Inflammatory macrophage treated with lipopolysaccharide for 1 hour (primary cell): ENCODE measurements around the gene HTRA2.
"Not testable (repeated sequence)": the region's sequence is repeated elsewhere in the genome, so short reads cannot be mapped to it uniquely, and the experiment has no call there.

Experiments
- DNase-seq, 2 donors: peaks; one replicate each; pipeline ENCODE4 v3.0.0-alpha.2; 2020 to 2022

The HTRA2 gene

DNA sequence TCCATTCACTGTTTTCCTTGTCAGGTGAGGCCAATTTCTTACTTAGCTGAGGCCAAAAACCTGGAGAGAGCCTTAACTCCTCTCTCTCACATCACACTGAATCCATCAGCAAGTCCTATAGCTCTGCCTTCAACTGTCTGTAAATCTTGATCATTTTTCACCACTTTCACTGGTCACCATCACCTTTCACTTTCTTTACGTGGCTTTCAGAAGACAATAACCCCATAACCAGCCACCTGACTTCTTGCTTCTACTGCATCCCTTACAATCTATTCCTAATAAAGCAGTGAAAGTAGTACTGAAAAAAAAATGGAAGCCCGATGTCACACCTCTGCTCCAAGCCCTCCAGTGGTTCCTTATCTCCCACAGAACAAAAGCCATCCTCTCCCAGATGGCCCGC is 16.3 kb downstream of the HTRA2 start:
- DNase-seq: no peak

DNA sequence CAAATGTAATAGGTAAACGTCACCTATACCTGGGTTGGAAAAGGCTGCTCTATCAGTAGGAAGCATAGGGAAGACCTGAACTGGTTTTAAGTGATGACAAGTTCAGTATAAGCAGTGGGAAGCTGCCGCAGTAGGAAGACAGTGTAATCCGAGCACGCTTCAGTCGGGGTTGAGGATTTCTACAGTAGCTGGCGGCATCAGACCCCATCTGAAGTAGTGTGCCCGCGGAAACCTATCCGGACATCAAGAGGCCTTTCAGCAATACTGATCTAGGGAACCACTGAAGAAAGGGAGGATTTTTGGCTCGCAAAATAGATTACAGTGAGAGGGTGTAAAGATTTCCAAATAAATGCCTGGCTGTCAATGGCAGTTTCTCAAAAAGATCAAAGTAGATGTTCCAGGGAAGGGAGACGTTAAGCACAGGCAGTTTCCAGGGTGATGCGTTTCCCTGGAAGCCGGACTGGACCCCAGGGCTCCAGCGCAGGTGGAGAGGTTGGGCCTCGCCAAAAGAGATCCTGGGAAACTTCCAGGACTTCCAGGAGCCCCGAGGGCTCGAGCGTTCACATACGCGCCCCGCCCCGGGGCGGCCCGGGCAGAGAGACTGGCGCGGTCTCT is 18.7 kb downstream of the HTRA2 start:
- no peak for DNase-seq

DNA sequence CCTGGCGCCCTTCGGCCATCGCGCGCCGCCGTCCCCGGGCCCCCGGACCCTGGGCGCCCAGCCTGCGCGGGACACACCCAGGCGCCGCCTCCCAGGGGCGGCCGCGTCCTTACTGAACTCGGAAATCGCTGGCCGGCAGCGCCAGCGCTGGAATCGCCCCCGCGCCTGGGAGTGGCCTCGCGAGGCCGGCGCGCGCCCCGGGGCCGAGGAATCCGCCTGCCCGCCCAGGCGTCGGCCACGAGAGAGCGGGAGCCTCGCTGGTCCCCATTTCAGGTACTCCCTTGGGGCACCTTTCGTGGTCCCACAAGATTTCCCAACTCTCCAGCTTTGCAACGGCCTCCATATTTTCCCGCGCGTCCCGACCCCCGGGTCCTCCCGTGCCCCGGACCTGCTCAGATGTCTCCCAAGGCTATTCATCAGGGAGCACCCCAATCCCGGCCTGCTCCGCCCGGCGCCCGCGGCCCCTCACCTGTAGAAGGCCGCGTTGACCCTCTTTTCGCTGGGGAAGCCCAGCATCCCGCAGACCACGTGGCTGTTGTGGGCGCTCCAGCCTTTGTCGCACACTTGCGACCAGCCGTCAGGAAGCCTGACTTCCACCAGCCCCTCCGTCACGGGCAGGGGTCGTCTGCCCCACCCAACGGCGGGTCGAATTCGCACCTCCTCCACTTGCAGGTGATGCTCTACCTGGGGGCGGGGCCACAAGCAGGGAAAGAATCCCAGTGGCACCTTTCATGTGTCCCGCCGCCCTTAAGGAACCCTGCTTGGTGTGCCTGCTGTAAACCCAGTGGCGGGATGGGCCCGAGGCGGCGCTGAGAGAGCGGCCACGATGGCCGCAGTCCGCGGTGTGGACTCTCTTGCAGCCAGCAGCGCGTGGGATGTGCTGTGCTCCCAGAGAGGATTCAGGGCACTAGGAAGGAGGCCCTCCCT is 19.4 kb downstream of the HTRA2 start:
- peak; percentile 64 to 68 for DNase-seq

DNA sequence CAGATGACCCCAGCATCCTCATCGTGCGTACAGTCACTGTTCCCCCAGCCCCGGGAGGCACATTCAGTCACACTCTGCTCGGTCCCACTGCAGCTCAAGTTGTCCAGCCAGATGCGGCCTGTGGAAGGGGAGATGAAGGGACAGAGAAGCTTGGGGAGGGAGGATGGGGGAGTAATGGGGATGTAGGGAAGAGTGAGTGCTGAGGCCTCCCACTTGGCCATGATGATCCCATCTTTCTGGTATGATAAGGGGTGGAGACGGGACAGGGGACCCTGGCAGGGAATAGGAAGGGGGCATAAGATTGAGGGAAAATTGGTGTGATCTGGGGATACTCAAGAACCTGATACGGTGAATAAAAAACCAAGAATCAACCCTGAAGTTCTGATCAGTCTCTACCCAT is 20.5 kb downstream of the HTRA2 start:
- DNase-seq: no peak

DNA sequence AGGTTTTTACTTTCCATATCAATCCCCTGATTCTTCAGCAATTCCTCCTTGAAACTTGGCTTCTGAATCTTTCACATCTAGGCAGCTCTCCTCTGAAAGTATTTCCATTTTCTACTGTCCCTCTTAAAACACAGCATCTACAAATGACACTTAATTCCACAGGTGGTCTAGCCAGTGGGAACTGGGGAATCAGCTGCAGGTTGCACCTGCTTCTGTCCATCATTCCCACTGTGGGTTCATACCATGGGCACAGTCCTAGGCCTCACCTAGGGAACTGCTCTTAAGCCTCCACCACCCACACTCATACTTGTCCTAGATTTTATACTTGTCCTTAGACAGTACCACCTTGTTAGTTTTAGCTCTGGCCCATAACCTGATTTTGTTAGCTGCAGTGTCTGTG is 21.8 kb downstream of the HTRA2 start:
- no peak for DNase-seq

DNA sequence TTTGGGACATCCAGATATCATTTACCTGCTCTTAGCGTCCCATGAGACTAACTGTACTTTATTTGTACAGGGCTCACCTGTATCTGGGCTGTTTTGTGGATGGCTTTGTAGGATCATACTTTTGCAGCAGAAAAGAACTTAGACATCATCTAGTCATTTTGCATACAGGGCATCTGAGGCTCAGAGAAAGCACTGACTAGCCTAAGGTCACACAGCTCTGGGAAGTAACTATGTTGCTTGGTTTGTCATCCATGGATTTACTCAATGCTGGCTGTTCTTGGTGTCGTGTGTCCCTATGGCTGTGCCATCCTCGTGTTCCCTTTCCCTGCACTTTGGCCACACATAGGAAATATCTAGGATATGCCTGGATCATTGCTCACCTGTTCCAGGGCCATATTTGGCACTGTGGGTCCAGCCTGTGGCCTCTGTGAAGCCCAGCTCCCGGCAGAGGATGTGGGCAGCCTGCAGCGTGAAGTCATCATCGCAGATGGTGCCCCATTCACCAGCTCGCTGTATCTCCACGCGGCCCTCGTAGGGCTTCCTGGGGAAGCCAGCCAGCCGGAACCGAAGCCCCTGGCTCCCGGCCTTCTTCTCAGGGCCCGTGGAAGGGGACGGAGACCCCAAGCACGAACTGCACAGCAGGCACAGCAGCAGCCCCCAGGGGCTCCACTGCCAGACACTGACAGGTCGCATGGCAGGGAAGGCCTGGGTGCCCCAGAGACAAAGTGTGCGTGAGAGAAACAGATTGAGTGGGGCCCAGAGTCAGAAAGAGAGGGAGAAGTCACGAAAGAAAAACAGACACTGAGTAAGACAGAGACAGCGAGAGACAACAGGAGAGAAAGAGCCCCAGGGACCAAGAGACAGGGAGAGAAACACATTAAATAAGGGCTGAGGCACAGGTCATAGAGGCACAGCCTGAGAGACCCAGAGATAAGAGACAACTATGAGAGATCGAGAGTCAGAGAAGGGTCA is 22.5 kb downstream of the HTRA2 start:
- no peak for DNase-seq

DNA sequence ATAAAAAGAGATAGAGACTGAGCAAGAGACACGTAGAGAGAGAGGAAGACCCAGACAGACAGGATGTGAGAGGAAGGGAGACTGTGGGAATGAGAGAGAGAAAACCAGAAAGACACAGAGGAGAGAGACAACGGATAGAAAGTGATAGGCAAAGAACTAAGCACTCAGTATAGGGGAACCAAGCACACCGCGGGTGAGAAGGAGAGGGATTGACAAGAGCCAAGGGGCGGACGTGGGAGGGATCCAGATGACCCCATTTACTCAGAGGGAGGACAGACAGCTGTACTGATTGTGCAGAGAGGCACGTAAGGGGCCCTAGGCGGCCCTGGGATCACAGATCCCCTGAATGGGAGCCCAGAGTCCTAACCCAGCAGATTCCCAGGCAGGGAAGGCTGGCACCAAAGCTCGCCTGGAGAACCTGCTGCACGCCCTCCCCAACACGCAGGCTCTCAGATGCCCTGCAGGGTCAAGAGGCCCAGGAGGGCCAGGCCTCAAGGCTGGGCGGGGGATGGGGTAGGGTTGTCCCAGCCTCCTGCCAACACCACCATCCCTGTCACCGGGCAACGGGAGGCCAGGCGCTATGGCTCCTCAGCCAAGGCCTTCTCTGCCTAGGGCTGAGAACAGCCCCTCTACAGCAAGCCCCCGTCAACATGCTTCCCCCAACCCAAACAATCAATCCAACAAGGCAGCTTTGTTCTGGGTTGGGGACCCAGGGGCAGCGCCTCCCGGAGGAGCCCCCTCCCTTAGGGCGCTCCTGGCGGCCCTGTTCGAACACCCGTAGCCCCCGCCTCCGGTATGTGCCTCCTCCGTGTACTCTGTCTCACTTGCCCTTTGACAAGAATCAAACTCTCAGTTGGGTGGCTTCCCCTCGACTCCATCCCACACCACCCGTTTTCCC is 23.4 kb downstream of the HTRA2 start:
- no peak for DNase-seq

DNA sequence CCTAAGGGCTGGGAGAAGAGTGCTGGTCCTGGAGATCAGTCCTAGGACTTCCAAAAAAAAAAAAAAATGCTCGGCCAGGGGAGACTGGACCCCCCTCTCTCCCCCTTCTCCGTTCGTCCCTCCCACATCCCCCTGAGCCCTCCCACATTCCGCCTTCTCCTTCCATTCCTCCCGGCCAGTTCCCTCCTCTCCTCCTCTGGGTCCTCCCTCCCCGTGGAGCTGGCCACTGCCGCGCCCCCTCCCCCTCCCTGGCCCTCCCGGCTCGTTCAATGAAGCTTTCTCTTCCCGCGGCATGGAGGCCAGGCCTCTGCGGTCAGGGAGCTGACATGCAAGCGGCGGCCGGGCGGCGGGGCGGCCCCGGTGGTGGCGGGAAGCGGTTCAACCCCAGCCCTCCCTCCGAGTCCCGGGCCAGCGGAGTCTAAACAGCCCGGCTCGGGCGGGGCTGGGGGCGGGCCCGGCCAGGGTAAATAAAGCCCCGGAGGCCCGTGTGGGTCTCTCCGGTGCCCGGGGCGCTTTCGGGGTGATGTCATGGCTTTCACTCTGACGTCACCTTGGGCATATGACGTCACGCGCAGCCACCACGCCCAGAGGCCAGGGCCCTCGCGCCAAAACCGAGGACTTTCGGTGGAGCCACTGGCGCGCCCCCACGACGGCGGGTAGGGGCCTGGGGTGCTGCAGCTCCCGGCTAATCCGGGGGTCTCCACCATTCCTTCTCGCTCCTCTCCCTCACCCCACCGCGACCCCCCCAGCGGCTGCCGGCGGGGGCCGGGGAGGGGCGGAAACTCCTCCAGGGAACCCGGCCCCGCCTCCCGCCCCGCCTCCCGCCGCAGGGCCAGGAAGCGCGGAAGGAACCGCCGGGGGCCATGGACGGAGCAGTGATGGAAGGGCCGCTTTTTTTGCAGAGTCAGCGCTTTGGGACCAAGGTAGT is 24.4 kb downstream of the HTRA2 start, which contains the start of the genes DOK1 and LOXL3:
TSS of gene DOK1 (plus strand) at position 829 of the 928 bp plus-strand sequence. CDS start at position 864, 35 bp downstream.
TSS of gene LOXL3 (minus strand) at position 51 of the 928 bp plus-strand sequence. CDS start 1,308 bp downstream, outside the sequence.
- peak; percentile 74 to 83 for DNase-seq

DNA sequence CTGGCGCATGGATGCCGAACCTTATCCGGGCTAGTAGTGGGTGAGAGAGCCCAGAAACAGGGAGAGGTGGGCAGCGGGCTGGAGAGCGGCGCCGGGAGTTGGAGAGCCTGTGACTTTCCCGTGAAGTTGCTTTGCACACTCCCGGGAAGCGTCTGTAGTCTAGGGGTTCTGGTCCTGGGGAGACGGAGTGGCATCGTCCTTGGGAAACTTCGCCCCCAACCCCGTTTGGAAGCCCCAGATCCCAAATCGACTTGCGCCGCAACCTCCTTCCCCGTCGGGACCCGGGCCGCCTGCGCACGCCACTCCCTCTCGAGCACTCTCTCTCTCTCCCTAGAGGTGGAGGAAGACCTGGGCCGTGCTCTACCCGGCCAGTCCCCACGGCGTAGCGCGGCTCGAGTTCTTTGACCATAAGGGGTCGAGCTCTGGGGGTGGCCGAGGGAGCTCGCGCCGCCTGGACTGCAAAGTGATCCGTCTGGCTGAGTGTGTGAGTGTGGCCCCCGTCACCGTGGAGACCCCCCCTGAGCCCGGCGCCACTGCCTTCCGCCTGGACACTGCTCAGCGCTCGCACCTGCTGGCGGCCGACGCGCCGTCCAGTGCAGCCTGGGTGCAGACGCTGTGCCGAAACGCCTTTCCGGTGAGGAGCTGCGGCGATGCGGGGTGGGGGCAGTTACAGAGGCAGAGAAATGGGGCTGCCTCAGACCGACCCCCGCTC is 25.2 kb downstream of the HTRA2 start:
- DNase-seq: no peak

DNA sequence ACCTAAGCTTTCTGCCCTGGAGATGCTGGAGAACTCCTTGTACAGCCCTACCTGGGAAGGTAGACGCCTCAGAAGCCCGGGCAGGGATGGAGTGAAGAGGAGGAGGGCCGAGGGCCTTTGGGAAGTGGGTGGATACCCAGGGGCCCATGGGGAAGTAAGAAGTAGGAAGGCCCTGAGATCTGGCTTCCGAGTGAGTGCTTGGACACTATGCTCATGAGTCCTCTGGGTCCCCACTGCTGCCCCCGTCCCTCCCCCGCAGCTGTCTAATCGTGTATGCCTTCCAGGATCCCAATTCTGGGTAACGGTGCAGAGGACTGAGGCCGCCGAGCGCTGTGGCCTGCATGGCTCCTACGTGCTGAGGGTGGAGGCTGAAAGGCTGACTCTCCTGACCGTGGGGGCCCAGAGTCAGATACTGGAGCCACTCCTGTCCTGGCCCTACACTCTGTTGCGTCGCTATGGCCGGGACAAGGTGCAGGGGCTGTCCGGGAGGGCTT is 25.9 kb downstream of the HTRA2 start:
- DNase-seq: peak; percentile 48 to 60

DNA sequence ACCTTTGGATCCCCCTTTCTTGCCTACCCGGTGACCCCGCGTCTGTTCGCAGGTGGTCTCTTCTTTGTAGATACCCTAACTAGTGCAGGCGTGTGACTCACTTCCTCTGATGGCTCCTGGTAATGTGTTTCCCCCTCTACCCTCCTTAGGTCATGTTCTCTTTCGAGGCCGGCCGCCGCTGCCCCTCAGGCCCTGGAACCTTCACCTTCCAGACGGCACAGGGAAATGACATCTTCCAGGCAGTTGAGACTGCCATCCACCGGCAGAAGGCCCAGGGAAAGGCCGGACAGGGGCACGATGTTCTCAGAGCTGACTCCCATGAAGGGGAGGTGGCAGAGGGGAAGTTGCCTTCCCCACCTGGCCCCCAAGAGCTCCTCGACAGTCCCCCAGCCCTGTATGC is 26.4 kb downstream of the HTRA2 start:
- no peak for DNase-seq

DNA sequence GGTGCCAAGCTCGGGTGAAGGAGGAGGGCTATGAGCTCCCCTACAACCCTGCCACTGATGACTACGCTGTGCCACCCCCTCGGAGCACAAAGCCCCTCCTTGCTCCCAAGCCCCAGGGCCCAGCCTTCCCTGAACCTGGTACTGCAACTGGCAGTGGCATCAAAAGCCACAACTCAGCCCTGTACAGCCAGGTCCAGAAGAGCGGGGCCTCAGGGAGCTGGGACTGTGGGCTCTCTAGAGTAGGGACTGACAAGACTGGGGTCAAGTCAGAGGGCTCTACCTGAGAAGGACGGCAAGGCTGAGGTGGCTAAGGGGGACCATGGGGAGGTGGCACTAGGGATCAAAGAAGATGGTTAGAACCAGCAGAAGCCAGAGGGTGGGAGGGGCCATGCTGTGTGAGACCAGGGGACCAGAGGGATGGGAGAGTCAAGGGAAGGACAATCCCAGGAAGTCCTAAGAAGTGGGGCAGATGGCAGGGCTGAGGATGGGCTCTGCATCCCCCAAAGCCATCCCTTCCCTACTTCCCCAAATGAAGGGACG is 27.2 kb downstream of the HTRA2 start:
- DNase-seq: no peak

DNA sequence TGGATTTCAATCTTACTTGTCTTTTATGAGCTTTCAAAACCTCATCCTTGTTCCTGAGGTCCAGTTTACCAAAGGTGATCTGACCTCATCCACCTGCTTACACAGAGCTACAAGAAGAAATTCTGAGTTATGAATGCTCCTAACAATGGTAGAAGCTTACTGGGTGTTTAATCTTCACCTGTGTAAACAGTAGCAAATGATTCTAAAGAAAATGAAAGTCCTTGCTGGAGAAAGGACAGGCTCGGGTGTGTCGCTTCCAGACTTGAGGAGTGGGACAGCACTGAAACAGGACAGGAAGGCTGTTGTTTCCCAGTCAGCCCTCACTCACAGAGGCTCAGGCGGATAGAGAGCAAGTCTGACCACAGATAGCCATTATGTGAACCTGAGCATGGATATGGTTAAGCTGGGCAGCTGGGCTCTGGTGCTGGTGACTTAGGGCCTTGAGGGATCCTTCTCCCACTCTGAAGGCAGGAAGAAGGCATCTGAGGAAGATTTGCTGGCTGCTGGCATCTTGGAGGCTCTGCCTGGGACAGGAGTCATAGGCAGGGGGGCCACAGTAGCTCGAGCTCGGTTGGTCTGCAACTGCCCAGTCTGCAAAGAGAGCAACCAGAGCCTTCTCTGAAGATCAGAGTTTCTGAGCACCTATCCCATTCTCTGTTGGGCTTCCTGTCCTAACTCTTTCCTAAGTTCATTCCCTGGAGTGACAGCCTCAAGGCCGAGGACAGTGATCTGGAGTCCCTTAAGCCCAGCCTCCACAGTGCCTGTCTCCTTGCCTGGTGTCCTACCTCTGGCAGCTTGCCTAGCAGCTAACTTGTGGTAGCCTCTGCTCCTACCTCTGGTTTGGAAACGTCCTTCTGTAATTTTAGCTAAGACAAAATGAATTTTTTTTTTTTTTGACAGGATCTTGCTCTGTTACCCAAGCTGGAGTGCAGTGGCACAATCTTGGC is 28.8 kb downstream of the HTRA2 start:
- DNase-seq: no peak

DNA sequence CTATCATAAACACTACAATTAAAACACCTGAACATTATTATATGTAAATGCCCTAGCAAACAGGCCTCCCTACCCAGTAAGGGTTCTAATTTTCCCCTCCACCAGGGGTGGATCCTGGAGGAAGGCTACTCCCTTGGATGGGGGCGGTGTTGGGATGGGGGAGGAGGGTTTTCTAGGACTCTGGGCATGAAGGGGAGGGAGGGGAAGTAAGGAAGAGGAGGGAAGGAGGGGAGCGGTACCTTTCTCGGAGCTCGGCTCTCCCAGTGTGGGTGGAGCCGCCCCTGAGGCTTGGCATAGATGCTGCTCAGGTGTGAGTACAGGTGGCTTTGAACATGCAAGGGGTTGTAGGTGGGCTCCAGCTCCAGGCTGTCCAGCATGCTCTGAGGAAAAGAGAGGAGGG is 30.2 kb downstream of the HTRA2 start:
- no peak for DNase-seq

DNA sequence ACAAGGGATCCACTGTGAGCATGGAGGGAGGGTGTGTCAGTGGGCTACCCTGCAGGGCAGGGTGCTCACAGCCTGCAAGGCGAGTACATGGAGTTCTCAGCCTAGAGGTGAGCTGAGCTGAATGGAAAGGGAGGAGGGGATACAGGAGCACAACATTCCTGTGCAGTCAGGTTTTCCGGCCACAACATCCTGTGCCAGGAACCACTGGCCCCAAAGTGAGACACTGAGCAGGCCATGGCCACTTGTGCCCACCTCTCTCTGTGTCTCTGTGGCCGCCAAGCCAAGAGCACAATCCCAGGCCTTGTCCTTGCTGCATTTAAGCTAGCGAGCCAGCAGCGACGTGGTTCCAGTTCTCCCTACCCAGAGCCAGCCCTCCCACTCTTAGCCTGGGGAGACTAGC is 30.9 kb downstream of the HTRA2 start:
- no peak for DNase-seq

DNA sequence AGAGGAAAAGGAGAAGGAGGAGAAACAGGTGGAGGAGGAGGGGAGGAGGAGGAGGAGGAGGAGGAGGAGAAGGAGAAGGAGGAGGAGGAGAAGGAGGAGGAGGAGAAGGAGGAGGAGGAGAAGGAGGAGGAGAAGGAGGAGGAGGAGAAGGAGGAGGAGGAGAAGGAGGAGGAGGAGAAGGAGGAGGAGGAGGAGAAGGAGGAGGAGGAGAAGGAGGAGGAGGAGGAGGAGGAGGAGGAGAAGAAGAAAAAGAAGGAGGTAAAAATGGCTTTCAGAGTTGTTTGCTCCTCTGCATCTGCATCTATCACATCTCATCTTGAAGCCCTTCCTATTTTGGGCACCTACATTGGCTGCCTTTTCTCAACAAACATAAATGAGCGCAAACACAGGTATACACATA is 31.3 kb downstream of the HTRA2 start:
- DNase-seq: not testable (repeated sequence)

DNA sequence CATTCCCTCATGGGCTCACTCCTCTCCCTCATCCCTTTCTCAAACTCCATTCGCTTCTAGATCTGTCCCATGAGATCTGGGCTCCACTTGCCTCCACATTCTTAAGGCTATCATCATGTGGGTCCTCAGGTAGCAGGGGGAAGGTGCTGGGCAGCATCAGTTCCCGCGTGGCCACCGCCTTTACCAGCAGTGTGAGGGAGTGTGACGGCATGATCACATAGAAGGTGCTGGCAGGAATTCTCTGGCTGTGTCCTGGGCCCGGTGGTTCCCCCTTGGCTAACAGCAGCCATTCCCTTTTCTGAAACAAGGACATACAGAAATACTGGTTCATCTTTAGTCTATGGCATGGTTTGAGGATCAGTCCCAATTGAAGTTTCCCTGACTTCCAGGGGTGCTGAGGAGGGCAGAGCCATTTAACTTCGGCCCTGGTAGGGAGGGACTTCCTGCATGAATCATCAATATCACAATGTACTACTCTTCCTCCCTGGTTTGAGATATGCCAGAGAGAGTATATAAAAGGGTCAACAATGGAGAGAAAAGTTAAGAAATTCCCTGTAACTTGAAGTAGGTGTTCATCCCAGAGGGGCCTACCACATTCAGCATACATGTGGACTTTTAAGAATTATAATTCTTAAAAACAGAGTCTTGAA is 32.5 kb downstream of the HTRA2 start:
- DNase-seq: no peak

DNA sequence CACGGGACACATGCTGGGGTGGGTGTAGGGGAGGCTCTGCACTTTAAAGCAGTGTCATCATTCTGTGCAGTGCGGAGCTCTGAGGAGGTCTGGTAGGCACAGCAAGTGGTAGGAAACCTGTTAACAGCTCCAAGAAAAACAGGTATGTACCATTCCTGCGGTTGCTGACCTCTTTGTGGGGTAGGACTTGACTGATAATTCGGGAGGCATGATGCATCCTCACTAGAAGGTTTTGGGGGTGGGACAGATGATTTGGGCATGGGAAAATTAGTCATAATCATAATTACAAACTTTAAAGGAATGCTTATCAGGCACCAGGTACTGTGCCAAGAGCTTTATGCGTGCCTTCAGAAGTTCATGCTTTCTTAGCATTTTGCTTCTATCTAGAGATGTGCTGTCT is 34.5 kb downstream of the HTRA2 start:
- no peak for DNase-seq
